ENCODE results near the gene ZBTB34. TPM values are rescaled to one million over a fixed set of nuclear protein-coding genes. Genes with fewer than 3 reads are reported as not detected.

Gene ZBTB34, protein sequence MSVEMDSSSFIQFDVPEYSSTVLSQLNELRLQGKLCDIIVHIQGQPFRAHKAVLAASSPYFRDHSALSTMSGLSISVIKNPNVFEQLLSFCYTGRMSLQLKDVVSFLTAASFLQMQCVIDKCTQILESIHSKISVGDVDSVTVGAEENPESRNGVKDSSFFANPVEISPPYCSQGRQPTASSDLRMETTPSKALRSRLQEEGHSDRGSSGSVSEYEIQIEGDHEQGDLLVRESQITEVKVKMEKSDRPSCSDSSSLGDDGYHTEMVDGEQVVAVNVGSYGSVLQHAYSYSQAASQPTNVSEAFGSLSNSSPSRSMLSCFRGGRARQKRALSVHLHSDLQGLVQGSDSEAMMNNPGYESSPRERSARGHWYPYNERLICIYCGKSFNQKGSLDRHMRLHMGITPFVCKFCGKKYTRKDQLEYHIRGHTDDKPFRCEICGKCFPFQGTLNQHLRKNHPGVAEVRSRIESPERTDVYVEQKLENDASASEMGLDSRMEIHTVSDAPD
- 6.4 and 6.6 TPM in 2 replicates for polyA plus RNA-seq (2011; rRNA removed)
- polyA plus RNA-seq (2012; cell fraction: cytosol; rRNA removed) = 1.6 and 1.9 TPM in 2 replicates
- polyA plus RNA-seq (2012; cell fraction: nucleus; rRNA removed) = 1.6 and 2.5 TPM in 2 replicates
- 3.5 to 4.1 TPM (median 4.0 TPM) in 3 replicates for polyA plus RNA-seq (2017; fragmentation: RNase III; extraction: RNeasy Plus Mini Kit Qiagen cat#74134 plus additional on column Dnase treatment)
- 9.8 and 10.5 TPM in 2 replicates for polyA minus RNA-seq (2011; rRNA and poly(A)+ RNA removed)

GRCh38 chr9:126860077-126860756 lies at the start of gene ZBTB34:
Gene ZBTB34 (plus strand): TSS chr9:126860639. CDS start chr9:126879400, 18,761 bp downstream.
- ATAC-seq (peak; percentile 83), DNase-seq (ENCODE audit: low read depth in 1 of 2, low spot score in 1 of 2) (peak; percentile 31 to 53), FAIRE-seq (no peak)
- TF ChIP-seq, protein P1, sequence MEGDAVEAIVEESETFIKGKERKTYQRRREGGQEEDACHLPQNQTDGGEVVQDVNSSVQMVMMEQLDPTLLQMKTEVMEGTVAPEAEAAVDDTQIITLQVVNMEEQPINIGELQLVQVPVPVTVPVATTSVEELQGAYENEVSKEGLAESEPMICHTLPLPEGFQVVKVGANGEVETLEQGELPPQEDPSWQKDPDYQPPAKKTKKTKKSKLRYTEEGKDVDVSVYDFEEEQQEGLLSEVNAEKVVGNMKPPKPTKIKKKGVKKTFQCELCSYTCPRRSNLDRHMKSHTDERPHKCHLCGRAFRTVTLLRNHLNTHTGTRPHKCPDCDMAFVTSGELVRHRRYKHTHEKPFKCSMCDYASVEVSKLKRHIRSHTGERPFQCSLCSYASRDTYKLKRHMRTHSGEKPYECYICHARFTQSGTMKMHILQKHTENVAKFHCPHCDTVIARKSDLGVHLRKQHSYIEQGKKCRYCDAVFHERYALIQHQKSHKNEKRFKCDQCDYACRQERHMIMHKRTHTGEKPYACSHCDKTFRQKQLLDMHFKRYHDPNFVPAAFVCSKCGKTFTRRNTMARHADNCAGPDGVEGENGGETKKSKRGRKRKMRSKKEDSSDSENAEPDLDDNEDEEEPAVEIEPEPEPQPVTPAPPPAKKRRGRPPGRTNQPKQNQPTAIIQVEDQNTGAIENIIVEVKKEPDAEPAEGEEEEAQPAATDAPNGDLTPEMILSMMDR (IDR thresholded peaks at IDR 0.05) = peak; percentile 98
- TF ChIP-seq HMGXB4 (CRISPR knock-in tag; IDR thresholded peaks at IDR 0.05; ENCODE audit: borderline replicate concordance) = peak; percentile 69; the same call in 1 of the 2 replicates
- peak in 1 of 2 experiments; percentile 41; a peak in 2 of 5 replicates for TF ChIP-seq RAD21 (conservative IDR thresholded peaks at IDR 0.05 in 1 of 2, IDR thresholded peaks at IDR 0.05 in 1 of 2)
- TF ChIP-seq BCL3 (IDR thresholded peaks at IDR 0.05) = peak; percentile 66; the same call in 1 of the 3 replicates
- no peak for TF ChIP-seq RNF2 (IDR thresholded peaks at IDR 0.05; ENCODE audit: borderline replicate concordance, low read depth)
- TF ChIP-seq, protein P2, sequence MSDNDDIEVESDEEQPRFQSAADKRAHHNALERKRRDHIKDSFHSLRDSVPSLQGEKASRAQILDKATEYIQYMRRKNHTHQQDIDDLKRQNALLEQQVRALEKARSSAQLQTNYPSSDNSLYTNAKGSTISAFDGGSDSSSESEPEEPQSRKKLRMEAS (IDR thresholded peaks at IDR 0.05) = peak; percentile 29; the same call in 1 of the 2 replicates
- TF ChIP-seq JUN (IDR thresholded peaks at IDR 0.05) = peak; percentile 45 to 73; a peak in 2 of 5 replicates
- peak; percentile 73; the same call in 1 of the 2 replicates for TF ChIP-seq PHF8 (IDR thresholded peaks at IDR 0.05; ENCODE audit: borderline replicate concordance, low read depth)
- TF ChIP-seq TP53 (CRISPR knock-in tag; IDR thresholded peaks at IDR 0.05) = no peak
- peak; percentile 52; the same call in 1 of the 3 replicates for TF ChIP-seq SMC3 (IDR thresholded peaks at IDR 0.05)
- peak; percentile 48 for TF ChIP-seq POLR2A (IDR thresholded peaks at IDR 0.05; ENCODE audit: low read length)
- TF ChIP-seq EP300 (IDR thresholded peaks at IDR 0.05) = no peak
- no peaks in the 10 kb centered on the region for H3K9me3 ChIP-seq
- H3K27ac ChIP-seq = peak within 1 kb of the TSS; percentile 97 to 98
- peak within 1 kb of the TSS; percentile 75 for H3K4me3 ChIP-seq
- H3K4me2 ChIP-seq = peak within 1 kb of the TSS; percentile 99
- ChIA-PET POLR2A (interaction anchor here (0.6 kb wide), 1 partner anchor 42 kb away, joined by 8 read pairs; no protein-coding TSS in a partner anchor), CTCF (interaction anchor here (0.6 to 5.1 kb wide), 13 partner anchors 9 to 157 kb away, joined by 3 to 36 read pairs (median 4); no protein-coding TSS in a partner anchor)
- peaks cover 18% of the 10 kb centered on the region for H3K4me1 ChIP-seq
- 0% methylated on average over 16 of the region's 67 CpGs for WGBS (ENCODE audit: missing lambda C conversion rate)

DNA sequence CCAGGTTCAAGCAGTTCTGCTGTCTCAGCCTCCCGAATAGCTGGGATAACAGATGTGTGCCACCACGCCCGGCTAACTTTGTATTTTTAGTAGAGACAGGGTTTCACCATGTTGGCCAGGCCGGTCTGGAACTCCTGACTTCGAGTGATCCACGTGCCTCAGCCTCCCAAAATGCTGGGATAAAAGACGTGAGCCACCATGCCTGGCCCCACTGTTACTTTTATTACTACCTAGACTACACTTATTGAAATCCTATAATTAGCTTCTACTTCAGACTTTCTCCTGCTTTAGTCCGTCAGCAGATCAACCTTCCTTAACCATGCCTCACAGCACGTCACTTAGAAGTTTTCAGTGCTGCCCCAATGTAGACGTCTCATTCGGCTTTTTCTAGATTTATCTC lies 47.4 kb upstream of the ZBTB34 start:
- ChIA-PET CTCF (no interaction called here), POLR2A (no interaction called here)

More for the DNA sequence above, 47.4 kb upstream of the ZBTB34 start:
- no peak for FAIRE-seq
- H3K27ac ChIP-seq = no peak overlapping the region
- 97% methylated on average over 11 of the region's 11 CpGs for WGBS (ENCODE audit: missing lambda C conversion rate)
- no peak overlapping the region for H3K4me2 ChIP-seq
- H3K4me3 ChIP-seq = no peak overlapping the region
- TF ChIP-seq FOXS1 (CRISPR knock-in tag; IDR thresholded peaks at IDR 0.05) = no peak
- peaks cover 9% of the 10 kb centered on the region; the same call in 2 of the 3 replicates for H3K4me1 ChIP-seq
- no peak for ATAC-seq
- H3K9me3 ChIP-seq = peaks cover 4% of the 10 kb centered on the region
- DNase-seq (ENCODE audit: low read depth in 1 of 2, low spot score in 1 of 2) = no peak
